Kidney capillary endothelial cell (primary cell): ENCODE data around the gene BLOC1S6.
A peak's percentile ranks its signal among the peaks of the same experiment; 100 is the strongest.
"Not testable (repeated sequence)": the region's sequence is repeated elsewhere in the genome, so short reads cannot be mapped to it uniquely, and the experiment has no call there.

Experiments
- DNase-seq: peaks from one replicate; pipeline ENCODE4 v3.0.0-alpha.2; 2018; ENCODE audit warnings: low spot score

BLOC1S6 gene

DNA sequence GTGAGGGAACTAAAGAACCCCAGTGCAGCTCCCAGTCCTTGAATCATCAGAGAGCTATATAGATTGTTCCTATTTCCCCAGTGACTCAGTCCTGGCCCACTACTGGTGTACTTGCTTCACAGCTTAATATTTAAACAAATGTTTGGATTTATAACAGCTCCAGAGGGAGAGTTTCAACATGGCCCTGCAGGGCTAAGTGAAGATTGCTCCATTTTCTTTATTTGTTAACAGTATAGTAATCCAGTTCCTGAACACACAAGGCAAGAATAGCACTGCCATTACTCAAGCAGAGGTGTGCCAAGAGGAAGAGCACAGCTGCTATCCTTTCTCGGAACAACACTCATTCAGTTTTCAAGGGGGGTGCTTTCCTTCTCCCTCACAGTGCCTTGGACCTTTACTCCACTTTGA is 54.2 kb downstream of the BLOC1S6 start:
- DNase-seq = peak; percentile 42

- no peak for DNase-seq
Measured at GRCh38 chr15:45641999-45642932, 55.1 kb downstream of the BLOC1S6 start.

DNA sequence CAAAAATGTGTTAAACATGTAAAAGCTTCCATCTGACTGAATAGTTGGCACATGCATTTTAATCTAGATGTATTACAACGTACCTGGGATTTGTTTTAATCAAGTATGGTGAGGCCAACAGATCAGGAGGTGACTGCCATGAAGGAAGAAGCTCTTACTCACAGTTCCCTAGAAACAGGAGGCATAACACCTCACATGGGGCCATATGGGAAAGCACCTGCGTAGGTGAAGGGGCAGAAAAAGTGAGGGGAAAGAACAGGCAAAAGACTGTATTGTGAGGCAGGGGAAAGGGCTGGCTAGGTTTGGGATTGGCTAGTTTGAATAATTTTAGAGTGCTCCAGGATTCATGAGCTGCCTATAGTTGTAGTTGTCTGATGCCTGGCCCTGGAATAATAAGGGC is 57.3 kb downstream of the BLOC1S6 start:
- DNase-seq = no peak

GRCh38 chr15:45645026-45645980 is 58.1 kb downstream of the BLOC1S6 start:
- no peak for DNase-seq

GRCh38 chr15:45646220-45646619 is 59.0 kb downstream of the BLOC1S6 start:
- DNase-seq = no peak

GRCh38 chr15:45647828-45648227 is 60.6 kb downstream of the BLOC1S6 start:
- no peak for DNase-seq

DNA sequence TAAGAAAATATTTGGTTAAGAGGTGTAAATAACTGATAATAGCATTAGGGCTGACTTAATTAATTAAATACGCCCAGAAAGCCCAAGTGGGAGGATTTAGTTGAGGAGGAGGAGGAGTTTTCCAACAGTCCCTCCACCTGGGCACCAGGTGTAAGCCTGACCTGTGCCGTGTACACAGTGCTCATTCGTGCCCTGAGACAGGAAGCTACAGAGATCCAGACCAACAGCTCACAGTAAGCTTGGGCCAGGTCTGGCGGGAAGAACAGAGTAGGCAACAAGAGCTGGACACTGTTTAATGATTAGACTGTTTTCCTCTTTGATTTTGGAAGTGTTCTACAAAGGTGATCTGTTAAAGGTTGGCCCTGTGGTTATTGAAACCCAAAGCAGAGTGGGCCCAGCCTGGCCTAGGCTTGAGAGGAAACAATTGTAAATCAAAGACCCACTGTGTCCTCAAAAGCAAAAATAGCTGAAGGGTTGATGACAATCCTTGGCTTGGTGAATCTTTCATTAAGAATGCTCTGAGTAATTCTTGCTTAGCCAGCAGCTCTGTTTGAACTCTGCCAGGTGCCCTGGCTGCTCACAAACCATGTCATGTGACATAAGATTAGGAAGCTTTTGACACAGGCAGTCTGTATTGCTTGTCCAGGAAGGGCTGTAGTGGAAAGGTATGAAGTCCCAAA is 61.5 kb downstream of the BLOC1S6 start:
- no peak for DNase-seq

DNA sequence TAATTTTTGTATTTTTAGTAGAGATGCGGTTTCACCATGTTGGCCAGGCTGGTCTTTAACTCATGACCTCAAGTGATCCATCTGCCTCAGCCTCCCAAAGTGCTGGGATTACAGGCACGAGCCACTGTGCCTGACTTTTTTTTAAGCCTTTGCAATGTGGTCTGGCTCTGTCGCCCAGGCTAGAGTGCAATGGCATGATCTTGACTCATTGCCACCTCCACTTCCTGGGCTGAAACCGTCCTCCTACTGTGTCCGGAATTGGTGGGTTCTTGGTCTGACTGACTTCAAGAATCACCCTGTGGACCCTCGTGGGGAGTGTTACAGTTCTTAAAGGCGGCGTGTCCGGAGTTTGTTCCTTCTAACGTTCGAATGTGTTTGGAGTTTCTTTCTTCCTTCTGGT is 62.8 kb downstream of the BLOC1S6 start:
- DNase-seq = not testable (repeated sequence)

DNA sequence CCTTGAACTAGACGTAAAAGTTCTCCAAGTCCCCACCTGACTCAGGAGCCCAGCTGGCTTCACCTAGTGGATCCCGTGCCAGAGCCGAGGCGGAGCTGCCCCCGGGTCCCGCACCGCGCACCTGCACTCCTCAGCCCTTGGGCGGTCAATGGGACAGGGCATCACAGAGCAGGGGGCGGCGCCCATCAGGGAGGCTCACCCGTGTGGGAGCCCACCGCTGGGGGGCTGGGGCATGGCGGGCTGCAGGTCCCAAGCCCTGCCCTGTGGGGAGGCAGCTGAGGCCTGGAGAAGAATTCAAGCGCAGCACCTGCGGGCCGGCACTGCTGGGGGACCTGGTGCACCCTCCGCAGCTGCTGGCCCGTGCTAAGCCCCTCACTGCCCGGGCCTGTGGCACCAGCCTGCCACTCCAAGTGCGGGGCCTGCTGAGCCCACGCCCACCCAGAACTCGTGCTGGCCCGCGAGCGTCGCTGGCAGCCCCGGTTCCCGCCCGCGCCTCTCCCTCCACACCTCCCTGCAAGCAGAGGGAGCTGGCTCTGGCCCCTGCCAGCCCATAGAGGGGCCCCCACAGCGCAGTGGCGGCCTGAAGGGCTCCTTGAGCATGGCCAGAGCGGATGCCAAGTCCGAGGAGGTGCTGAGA is 63.8 kb downstream of the BLOC1S6 start:
- no peak for DNase-seq

- no peak for DNase-seq
Measured at GRCh38 chr15:45653702-45654424, 66.7 kb downstream of the BLOC1S6 start.

DNA sequence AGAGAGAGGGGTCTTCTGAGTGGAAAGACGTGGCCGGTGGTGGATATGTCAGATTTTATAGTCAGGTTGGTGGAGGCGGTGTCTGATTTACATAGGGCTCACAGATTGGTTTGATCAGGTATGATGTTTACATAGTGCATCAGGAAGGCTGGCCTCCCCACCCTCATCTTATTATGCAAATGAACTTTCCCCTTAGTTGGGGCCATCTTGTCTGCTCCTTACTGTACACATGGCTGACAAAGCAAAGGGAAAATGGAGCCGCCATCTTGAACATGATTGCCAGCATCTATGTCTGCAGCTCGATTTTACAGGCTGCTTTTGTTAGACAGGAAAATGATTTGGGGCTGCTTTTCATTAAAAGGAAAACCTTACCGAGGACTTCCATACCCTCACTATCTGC is 67.6 kb downstream of the BLOC1S6 start:
- DNase-seq = no peak

DNA sequence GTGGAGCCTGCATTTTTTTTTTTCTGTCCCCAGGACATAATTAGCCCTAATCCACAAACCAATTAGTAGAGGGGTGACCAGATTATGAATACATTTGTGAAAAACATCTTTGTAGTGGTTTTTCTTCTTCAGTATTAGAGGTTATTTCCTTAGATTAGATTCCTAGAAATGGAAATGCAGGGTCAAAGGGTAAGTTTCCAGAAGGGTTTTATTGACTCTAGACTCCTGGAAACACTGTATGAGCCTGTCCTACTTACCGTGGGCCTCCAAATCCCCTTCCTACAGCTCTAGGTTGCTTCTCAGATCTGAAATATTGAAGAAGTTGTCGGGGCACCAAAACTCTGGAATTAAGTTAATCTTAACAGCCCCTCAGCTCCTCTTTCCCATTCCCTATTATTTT is 70.1 kb downstream of the BLOC1S6 start:
- no peak for DNase-seq

GRCh38 chr15:45657764-45658545 is 70.8 kb downstream of the BLOC1S6 start:
- no peak for DNase-seq
